HG03342 (cell line): ENCODE data around the gene PIK3R5.
"Not testable (repeated sequence)": the region's sequence is repeated elsewhere in the genome, so short reads cannot be mapped to it uniquely, and the experiment has no call there.

Experiments used
- ATAC-seq: cut with Tn5 transposase; IDR thresholded peaks from one replicate; pipeline ENCODE4 v1.9.1; 2021; ENCODE audit warnings: mild to moderate bottlenecking, moderate library complexity; ENCODE audit not compliant: unreplicated experiment

PIK3R5 gene

DNA sequence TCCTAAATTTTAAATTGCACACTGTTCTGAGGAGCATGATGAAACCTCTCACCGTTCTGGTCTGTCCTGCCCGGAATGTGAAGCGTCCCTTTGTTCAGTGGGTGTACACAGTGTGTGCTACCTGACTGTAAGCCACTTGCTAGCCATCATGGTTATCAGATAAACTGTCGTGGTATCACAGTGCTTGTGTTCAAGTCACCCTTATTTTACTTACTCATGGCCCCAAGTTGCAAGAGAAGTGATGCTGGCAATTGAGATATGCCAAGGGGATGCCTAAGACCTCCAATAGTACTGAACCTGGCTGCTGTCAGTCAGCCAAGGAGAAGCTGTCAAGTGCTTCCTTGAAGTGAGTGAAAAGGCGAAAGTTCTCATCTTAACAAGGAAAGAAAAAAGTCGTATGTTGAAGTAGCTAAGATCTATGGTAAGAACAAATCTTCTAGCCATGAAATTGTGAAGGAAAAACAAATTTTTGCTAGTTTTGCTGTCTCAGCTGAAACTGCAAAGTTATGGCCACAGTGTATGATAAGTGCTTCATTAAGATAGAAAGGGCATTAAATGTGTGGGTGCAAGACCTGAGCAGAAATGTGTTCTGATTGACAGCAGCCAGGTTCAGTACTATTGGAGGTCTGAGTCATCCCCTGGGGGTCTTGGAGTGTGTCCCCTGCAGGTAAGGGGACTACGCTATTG, 103.9 kb downstream of the PIK3R5 start:
- no peak for ATAC-seq

DNA sequence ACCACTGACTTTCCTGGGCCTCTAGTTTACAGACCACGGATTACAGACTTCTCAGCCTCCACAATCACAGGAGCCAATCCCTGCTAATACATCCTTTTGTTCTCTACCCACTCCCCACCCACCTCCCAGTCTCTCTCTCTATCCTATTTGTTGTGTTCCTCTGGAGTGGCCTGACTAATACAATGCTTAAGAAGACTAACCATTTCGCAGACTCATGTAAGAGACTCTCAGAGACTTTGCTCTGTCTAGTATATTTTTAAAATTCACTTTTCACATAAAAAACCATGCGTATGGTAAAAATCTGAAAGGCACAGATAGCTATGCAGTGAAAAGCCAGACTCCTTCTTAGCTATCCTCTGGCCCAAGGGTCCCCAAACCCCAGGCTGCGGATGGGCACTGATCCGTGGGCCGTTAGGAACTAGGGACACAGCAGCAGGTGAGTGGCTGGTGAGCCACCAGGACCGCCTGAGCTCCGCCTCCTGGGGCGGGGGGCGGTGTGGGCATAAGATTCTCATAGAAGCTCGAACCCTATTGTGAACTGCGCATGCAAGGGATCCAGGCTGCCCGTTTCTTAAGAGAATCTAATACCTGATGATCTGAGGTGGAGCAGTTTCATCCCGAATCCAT, 105.6 kb downstream of the PIK3R5 start:
- no peak for ATAC-seq

DNA sequence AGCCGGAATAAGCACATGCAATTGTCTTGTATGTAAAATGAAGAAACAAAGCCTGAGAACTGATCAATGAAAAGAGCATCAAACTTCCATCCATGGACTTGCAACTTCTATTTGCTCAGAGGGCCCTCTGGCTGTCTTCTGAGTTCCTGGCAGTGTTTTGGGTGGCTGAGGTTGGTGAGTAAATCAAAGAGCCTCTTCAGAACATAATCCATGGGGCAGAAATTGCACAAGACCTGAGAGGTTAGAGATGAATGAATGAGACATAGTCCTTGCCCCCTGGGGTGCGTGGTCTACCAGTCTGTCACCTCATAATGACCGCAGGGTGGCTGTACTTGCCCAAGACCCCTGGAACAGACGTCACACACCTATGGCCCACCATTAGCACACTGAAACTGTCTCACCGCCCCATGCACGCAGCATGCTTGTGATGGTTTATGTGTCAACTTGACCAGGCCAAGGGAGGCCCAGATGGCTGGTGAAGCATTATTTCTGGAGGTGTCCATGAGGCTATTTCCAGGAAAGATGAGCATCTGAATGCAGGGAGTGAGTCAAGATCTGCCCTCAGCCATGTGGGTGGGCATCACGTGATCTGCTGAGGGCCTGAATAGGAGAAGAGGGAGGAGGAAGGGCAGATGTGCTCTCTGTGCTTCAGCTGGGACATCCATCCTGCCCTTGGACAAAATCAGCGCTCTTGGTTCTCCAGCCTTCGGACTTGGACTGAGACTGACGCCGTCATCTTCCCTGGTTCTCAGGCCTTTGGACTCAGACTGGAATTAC, 106.3 kb downstream of the PIK3R5 start:
- no peak for ATAC-seq

DNA sequence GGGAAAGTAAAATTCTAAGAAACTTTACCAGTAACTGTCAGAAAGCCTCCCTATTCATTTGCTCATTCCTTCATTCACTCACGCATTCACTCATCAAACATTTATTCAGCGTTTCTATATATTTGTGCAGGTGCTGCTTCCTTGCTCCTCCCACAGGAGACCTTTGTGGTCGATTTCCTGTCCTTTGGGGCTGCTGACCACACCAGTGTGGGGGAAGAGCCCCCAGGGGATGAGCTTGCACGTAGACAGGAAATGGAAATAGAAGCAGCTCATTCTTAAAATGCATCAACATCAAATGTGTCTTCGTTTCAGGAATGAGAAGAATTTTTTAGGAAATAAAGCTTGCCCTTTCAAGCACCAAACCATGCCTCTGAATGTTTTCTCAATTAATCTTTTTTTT, 107.6 kb downstream of the PIK3R5 start:
- ATAC-seq = no peak

DNA sequence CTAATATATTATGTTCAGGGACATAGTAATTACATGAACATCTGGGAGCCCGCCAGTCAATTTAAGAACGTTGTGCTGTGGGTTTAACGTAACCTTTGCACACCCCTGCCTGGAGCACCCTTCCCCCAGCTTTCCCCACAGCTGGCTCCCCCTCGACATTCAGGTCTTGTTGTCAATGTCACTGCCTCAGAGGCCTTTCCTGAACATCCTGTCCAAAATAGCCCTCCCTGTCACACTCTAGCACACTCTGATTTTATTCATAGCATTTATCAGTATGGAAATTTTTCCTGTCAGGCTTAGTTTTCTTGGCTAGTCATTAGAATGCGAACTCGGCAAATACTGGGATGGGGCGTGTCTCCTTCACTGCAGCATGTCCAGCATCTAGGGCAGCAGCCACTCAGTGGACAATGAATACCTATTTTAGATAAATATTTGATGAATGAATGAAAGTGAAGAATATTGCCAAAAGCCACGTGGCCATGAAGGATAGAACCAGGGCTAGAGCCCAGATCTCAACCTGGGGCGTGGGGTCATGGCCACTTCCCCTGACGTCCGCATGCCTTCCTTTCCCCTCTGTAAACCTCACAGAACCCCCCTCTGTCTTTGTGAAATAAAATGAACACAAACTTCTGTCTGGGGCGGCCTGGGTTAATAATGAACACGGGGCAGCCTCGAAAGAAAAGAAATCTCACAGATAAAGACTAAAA, 108.5 kb downstream of the PIK3R5 start:
- no peak for ATAC-seq

DNA sequence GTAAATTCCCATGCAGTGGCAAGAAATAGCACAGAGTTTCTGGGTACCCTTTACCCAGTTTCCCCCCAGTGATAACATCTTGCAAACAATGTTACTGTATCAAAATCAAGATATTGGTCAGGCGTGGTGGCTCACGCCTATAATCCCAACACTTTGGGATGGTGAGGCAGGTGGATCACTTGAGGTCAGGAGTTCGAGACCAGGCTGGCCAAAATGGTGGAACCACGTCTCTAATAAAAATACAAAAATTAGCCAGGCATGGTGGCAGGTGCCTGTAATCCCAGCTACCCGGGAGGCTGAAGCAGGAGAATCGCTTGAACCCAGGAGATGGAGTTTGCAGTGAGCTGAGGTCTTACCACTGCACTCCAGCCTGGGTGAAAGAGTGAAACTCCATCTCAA, 109.3 kb downstream of the PIK3R5 start:
- not testable (repeated sequence) for ATAC-seq

DNA sequence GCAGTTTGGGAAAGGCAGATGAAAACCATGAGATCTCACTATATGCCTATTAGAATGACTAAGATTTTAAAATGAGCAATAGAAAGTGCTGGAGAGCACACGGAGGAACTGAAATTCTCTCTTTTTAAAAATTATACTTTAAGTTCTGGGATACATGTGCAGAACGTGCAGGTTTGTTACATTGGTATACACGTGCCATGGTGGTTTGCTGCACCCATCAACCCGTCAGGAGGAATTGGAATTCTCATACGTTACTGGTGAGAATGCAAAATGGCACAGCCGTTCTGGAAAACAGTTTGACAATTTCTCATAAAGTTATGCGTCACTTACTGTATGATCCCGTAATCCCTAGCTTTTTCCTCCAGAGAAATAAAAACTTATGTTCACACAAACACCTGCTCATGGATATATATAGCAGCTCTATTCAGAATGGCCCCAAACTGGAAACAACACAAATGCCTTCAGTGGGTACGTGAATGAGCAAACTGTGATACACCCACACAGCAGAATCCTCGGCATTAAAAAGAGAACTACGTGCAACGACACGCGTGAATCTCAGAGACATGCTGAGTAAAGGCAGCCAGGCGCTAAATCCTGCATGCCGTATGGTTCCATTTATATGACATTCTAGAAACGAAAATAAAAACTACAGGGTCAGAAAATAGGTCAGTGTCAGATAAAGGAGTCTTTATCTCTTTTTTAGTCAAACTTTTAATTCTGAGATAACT, 109.9 kb downstream of the PIK3R5 start:
- peak; percentile 26 for ATAC-seq

DNA sequence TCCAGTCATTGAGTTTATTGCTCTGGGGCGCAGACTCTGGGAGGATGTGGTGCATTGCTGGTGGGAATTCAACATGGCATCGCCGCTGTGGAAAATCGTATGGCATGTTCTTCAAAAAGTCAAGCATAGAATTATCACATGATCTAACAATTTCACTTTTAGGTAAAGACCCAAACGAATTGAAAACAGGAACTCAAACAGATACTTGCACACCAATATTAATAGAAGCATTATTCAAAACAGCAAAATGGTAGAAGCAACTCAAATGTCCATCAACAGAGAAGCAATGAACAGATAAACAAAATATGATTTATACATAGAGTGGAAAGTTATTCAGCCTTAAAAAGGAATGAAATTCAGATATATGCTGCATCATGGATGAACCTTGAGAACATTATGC, 113.9 kb downstream of the PIK3R5 start:
- ATAC-seq = no peak

DNA sequence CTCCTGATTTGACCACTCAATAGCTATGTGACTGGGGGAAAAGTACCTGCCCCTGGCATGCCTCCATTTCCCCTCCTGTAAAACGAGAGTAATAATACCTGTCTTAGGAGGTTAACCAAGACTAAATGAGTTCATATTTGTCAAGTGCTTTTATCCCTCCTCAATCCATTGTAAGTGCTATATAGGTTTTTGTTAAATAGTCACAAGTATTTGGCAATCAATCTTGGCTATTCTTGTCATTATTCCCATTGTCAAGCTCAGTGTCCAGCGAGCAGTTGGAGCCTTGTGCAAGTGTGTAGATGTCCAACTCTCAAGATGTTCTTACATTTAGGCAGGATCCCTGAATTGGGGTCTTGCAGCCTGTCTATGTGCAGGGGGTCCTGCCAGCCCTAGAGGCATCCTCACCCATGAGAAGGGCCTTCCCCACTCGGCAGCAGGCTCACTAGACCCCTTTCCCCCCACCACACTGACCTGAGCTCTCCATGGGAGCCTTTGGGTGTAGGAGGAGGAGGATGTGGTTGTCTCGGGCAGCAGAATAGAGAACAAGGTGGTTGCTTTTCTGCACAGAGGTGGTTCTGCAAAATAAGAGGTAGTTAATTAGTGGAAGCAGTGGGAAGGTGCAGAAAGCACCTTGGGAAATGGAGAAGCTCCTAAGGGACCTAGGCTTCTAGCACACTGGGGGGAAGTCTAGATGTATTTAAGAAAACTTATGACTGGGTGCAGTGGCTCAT, 116.0 kb downstream of the PIK3R5 start:
- no peak for ATAC-seq

DNA sequence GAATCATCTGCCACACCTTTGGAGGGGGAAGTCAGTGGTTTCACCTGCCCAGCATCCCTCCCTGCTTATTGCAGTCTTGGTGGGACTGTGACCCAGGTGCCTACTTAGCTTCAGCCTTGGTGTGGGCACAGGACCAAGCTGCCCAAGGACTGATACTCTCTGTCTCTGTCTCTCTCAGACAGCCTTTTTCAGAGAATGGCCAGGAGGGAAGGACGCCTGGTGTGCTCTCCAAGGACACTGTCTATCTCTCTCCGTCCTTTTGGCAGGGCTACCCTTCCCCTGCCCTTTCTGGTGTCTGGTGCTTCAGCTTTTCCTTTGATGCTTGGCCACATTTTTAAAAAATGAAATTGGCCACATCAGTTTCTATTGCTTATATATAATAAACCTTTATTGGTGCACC, 117.6 kb downstream of the PIK3R5 start:
- no peak for ATAC-seq

DNA sequence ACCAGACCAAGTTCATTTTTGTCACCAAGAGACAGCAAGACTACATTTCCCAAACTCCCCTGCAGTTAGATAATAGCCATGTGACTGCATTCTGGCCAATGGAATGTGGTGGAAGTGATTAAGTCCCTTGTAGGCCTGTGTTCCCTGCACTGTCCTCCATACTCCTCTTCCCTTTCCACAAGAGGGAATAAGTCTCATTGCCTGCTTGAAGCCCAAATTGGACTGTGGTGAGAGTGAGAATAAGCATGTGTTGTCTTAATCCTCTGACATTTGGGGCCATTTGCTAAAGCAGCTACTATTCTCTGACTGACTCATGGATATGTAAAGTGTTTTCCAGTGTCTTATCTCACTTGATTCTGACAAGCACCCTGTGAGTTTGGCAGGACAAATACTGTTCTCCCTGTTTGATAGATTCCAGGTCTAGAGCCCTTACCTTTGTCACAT, 118.7 kb downstream of the PIK3R5 start:
- ATAC-seq = no peak

DNA sequence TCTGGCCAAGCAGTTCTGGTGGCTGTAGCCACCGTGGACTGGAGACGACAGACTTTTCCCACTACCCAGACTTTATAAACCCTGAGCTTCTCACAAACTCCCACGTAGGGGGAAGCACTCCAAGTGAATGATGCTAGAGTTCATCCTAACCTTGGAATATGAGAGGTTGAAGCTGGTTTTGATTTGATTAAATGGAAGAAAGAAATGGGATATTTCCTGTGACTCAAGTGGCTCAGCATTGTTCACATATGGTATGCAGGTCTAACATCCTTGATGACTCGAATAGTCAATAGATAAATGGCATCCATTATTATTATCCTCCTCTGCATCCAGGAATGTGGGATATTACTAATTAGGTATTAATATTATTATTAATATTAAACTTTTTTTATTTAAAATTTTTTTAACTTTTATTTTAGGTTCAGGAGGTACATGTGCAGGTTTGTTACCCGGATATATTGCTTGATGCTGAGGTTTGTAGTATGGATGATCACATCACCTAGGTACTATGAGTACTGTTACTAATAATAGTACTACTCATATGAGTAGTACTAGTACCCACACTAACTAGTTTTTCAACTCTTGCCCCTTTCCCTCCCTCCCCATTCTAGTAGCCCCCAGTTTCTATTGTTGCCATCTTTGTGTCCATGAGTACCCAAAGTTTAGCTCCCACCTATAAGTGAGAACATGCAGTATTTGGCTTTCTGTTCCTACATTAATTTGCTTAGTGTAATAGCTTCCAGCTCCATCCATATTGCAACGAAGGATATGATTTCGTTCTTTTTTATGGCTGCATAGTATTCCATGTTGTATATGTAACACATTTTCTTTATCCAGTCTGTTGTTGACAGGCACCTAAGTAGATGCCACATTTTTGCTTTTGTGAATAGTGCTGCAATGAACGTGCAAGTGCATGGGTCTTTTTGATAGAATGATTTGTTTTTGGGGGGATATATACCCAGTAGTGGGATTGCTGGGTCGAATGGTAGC, 121.0 kb downstream of the PIK3R5 start:
- ATAC-seq = no peak

DNA sequence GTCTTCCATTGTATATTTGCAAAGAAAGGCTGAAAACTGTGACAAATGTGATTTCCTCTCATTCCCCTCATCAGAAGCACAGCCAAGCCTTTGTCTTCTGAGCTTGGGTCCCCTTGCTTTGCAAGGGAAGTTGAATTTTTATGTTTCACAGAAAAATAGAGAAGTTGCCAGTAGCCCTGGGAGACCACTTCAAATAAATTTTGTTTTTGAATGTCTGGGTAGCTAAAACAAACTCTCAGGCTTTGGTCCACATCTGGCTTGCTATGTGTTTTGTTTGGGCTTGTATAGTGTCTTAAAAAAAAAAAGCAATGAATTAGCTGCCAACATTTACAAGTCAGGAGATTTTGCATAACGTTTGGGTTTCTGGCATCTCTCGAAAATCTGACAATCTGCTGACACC, 122.2 kb downstream of the PIK3R5 start:
- no peak for ATAC-seq

DNA sequence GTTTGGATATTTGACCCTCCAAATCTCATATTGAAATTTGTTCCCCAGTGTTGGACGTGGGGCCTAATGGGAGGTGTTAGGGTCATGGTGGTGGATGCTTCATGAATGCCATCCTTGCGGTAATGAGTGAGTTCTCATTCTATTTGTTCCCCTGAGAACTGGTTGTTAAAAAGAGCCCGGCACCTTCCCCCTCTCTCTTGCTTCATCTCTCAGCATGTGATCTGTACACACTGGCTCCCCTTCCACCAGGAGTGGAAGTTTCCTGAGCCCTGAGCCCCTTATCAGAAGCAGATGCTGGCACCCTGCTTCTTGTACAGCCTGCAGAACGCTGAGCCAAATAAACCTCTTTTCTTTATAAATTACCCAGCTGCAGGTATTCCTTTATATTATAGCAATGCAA, 123.7 kb downstream of the PIK3R5 start:
- no peak for ATAC-seq

DNA sequence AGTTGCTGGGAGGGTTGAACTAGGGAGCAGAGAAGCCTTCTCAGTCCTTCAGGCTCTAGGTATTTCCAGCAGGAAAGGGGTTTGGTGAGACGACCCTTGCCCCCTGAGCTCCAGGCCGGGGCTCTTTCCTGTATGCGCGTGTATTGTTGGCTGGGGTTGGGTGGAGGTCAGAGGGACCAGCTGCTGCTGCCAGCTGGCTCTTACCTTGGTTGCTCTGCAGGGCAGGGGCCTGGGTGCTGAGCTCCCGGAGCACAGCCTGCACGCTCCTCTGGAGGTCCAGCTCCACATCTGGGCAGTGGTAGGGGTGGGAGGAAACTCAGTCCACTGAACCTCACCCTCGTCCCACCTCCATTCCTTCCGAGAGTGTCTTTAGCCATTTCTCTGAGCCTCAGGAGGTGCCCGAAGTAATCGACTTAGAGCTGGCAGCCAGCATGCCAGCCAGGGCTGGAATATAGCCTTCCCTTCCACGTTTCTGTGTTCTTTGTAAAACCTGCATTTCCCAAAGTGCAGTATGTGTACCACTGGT, 126.0 kb downstream of the PIK3R5 start:
- no peak for ATAC-seq

DNA sequence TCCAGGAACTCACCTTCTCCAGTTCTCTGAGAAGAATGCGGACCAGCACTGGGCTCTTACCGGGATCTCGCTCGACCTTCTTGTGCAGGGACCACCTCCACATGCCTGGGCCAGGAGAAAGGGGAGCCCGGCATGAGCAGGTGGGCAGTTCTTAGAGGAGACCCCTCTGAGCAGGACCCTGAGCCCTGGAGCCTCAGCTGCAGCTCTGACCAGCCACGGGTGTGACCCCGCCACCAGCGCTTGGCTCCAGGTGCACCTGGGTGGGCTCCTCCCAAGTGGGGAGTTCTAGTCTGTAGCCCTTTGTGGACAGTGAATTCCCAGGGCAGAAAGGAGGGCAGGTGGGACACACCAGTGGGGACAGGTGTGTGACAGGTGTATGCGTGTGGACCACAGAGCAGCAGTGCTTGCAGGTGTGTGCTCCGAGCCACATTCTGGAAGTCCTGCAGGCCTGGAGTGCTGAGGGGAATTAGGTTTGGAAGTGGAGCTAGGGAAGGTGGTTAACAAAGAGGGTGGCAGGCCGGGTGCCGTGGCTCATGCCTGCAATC, 126.9 kb downstream of the PIK3R5 start:
- ATAC-seq = no peak

DNA sequence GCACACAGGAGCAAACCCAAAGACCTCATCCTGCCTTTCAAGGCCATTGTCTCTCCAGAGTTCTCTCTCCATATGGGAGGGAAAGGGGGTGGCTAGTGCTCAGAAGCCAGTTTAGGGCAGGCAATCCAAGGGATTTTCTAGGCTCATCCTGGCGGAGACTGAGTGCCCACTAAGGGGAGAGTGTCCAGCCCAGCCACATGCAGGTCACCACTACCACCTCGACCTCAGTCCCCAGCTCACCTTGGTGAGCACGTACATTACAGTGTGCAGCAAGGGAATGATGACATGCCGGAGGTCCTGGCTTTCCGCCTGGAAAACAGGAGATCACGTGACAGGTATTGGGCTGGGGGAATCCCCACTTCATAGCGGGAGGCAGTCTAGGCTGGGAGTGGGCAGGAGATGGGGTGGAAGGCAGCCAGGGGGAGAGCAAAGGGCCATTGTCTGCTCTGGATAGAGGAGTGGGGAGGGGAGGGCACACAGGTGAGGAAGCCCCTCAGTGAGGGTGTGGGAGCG, 127.9 kb downstream of the PIK3R5 start:
- ATAC-seq = no peak
